Activated effector memory CD4-positive, alpha-beta T cell treated with Interleukin-2 at 50 U/mL for 16 hours (primary cell): ENCODE measurements around the gene DPM2.

Experiments
- DNase-seq: peaks from one replicate; pipeline ENCODE4 v3.0.0-alpha.2; 2020

The DPM2 gene

GRCh38 chr9:127934248-127934647 is 3.4 kb downstream of the DPM2 start:
- no peak for DNase-seq

GRCh38 chr9:127931092-127931881 is 6.4 kb downstream of the DPM2 start:
- no peak for DNase-seq

GRCh38 chr9:127930231-127931091 is 7.2 kb downstream of the DPM2 start, which contains the start of gene PIP5KL1:
TSS of gene PIP5KL1 (minus strand) at chr9:127930777. CDS start at chr9:127930752, 25 bp downstream.
- DNase-seq: peak; percentile 62

- no peak for DNase-seq
Observed at GRCh38 chr9:127929625-127929979, 8.1 kb downstream of the DPM2 start.

GRCh38 chr9:127928676-127929624 is 8.7 kb downstream of the DPM2 start:
- no peak for DNase-seq

GRCh38 chr9:127927988-127928675 is 9.5 kb downstream of the DPM2 start:
- no peak for DNase-seq

- peak; percentile 59 for DNase-seq
Observed at GRCh38 chr9:127927201-127927987, 10.3 kb downstream of the DPM2 start.

- no peak for DNase-seq
Observed at GRCh38 chr9:127926906-127927200, 10.8 kb downstream of the DPM2 start.

GRCh38 chr9:127925959-127926905 is 11.4 kb downstream of the DPM2 start:
- no peak for DNase-seq

GRCh38 chr9:127924736-127925444 is 12.8 kb downstream of the DPM2 start:
- no peak for DNase-seq

GRCh38 chr9:127923771-127924170 is 13.9 kb downstream of the DPM2 start:
- DNase-seq: no peak

GRCh38 chr9:127923046-127923445 is 14.6 kb downstream of the DPM2 start:
- DNase-seq: no peak

- DNase-seq: peak; percentile 68
Observed at GRCh38 chr9:127921557-127922120, 16.0 kb downstream of the DPM2 start.

- no peak for DNase-seq
Observed at GRCh38 chr9:127920794-127921193, 16.9 kb downstream of the DPM2 start.

GRCh38 chr9:127919253-127919815 is 18.3 kb downstream of the DPM2 start:
- no peak for DNase-seq

- no peak for DNase-seq
Observed at GRCh38 chr9:127918183-127919107, 19.2 kb downstream of the DPM2 start.

- no peak for DNase-seq
Observed at GRCh38 chr9:127917603-127918002, 20.1 kb downstream of the DPM2 start.
